ENCODE measurements around the gene C6.

GRCh38 chr5:41194339-41194738, 19.0 kb downstream of the C6 start:
- no peak for TF ChIP-seq POLR2AphosphoS5 (IDR thresholded peaks at IDR 0.05; ENCODE audit: borderline replicate concordance, low read depth, low read length)
- TF ChIP-seq FOXP2 (optimal IDR thresholded peaks at IDR 0.05; ENCODE audit: control extremely low read depth, extremely low read length, insufficient read depth): no peak
- no peak for TF ChIP-seq EZH2 (IDR thresholded peaks at IDR 0.05)

Measured in SK-N-MC (cell line).